A549 (cell line): ENCODE measurements around the gene PIEZO2. TPM values are rescaled to one million over a fixed set of nuclear protein-coding genes. Genes with fewer than 3 reads are reported as not detected.
"Not testable (repeated sequence)": the region's sequence is repeated elsewhere in the genome, so short reads cannot be mapped to it uniquely, and the experiment has no call there.

Experiments
- ATAC-seq, 2 experiments: fragments of 200-7000 bp in 1 of 2; fragments of >200 bp in 1 of 2; cut with Nextera tagmentation in 1 of 2; cut with Tn5 transposase in 1 of 2; 3 replicates each; pipeline versions ENCODE4 v1.8.0 to v1.9.1; 2018 to 2020; ENCODE audit warnings: mild to moderate bottlenecking in 1 of 2, moderate library complexity in 1 of 2
- CTCF ChIA-PET: fragments of 300-600 bp; sonication (Branson Sonifier 250); formaldehyde crosslinking; extraction: SDS; loops from one replicate; lab custom pipeline; 2021; ENCODE audit warnings: antibody characterized with exemption, inconsistent platforms; lab: Yijun Ruan, JAX
- POLR2A ChIA-PET: fragments of 350-600 bp; formaldehyde crosslinking; extraction: SDS; loops from one replicate; lab custom pipeline; 2021; ENCODE audit warnings: antibody characterized with exemption, inconsistent platforms; lab: Yijun Ruan, JAX
- DNase-seq, 2 experiments: peaks; one replicate each; pipeline versions ENCODE4 v3.0.0 to v3.0.0-alpha.2; 2011 to 2016; ENCODE audit warnings: low read depth in 1 of 2, low spot score in 1 of 2
- FAIRE-seq: peaks from 2 replicates; lab custom pipeline; 2011; peaks lifted over from hg19 to GRCh38; lab: Jason Lieb, UNC
- H3K27ac ChIP-seq, 2 experiments: fragments of >200 bp; sonication (Bioruptor Twin); formaldehyde crosslinking; 3 replicates each; pipeline ENCODE4 v1.5.1; 2016 to 2017
- H3K4me1 ChIP-seq: fragments of >200 bp; sonication (Bioruptor Twin); formaldehyde crosslinking; 3 replicates; pipeline ENCODE4 v1.6.1; 2016
- H3K4me2 ChIP-seq: fragments of >200 bp; sonication (Bioruptor Twin); formaldehyde crosslinking; 3 replicates; pipeline ENCODE4 v1.6.1; 2016
- H3K4me3 ChIP-seq: fragments of >200 bp; sonication (Bioruptor Twin); formaldehyde crosslinking; 3 replicates; pipeline ENCODE4 v1.5.1; 2016
- H3K9me3 ChIP-seq: fragments of >200 bp; sonication (Bioruptor Twin); formaldehyde crosslinking; 3 replicates; pipeline ENCODE4 v1.6.1; 2016
- ATOH8 ChIP-seq: fragments of 250-450 bp; sonication (Bioruptor Pico); IDR thresholded peaks from 2 replicates; pipeline ENCODE4 v1.5.0; 2020; ENCODE audit warnings: low read depth, mild to moderate bottlenecking, moderate library complexity
- BCL3 ChIP-seq: fragments of >200 bp; sonication (Bioruptor Twin); formaldehyde crosslinking; IDR thresholded peaks from 3 replicates; pipeline ENCODE4 v1.6.1; 2016
- BHLHE40 ChIP-seq: IDR thresholded peaks from 2 replicates; pipeline ENCODE4 v1.6.1; 2012; ENCODE audit warnings: low read depth, low read length, inconsistent platforms
- CBX2 ChIP-seq: fragments of 200-600 bp; sonication (generic); IDR thresholded peaks from 2 replicates; pipeline ENCODE4 v1.6.1; 2016; ENCODE audit warnings: low read depth, mild to moderate bottlenecking, borderline replicate concordance
- CBX8 ChIP-seq: fragments of 200-600 bp; sonication (generic); IDR thresholded peaks from 2 replicates; pipeline ENCODE4 v1.6.1; 2016
- CEBPB ChIP-seq, 2 experiments: fragments of >200 bp in 1 of 2; sonication (Bioruptor Twin) in 1 of 2; formaldehyde crosslinking in 1 of 2; IDR thresholded peaks; 2 replicates each; pipeline ENCODE4 v1.6.1; 2012 to 2016
- CHD2 ChIP-seq: fragments of 150-350 bp; IDR thresholded peaks from 2 replicates; pipeline ENCODE4 v1.6.1; 2014; ENCODE audit warnings: low read length; ENCODE audit not compliant: partially characterized antibody
- CTCF ChIP-seq: fragments of >200 bp; sonication (Bioruptor Twin); formaldehyde crosslinking; IDR thresholded peaks from 3 replicates; pipeline ENCODE4 v1.5.1; 2016
- ELK1 ChIP-seq: fragments of 150-350 bp; IDR thresholded peaks from 2 replicates; pipeline ENCODE4 v1.6.1; 2014; ENCODE audit warnings: low read depth, mild to moderate bottlenecking, low read length
- FOXS1 ChIP-seq: fragments of 250-450 bp; sonication (Bioruptor Pico); IDR thresholded peaks from 2 replicates; pipeline ENCODE4 v1.5.0; 2020; ENCODE audit warnings: mild to moderate bottlenecking, moderate library complexity
- HDAC2 ChIP-seq: fragments of 200-600 bp; sonication (generic); IDR thresholded peaks from 2 replicates; pipeline ENCODE4 v1.6.1; 2016
- MAFK ChIP-seq: fragments of 450-650 bp; IDR thresholded peaks from 2 replicates; pipeline ENCODE4 v1.6.1; 2014; ENCODE audit not compliant: partially characterized antibody
- NR3C1 ChIP-seq: fragments of >200 bp; sonication (Bioruptor Twin); formaldehyde crosslinking; IDR thresholded peaks from 3 replicates; pipeline ENCODE4 v1.6.1; 2017
- PHF8 ChIP-seq: fragments of 200-600 bp; sonication (generic); IDR thresholded peaks from 2 replicates; pipeline ENCODE4 v1.6.1; 2016; ENCODE audit warnings: low read depth, mild to moderate bottlenecking, antibody characterized with exemption, moderate library complexity, borderline replicate concordance
- POLR2A ChIP-seq: IDR thresholded peaks from 2 replicates; pipeline ENCODE4 v1.6.1; 2012; ENCODE audit warnings: mild to moderate bottlenecking, low read length
- RAD21 ChIP-seq, 2 experiments: fragments of >200 bp in 1 of 2; sonication (Bioruptor Twin) in 1 of 2; formaldehyde crosslinking in 1 of 2; IDR thresholded peaks in 1 of 2; conservative IDR thresholded peaks in 1 of 2; 2 replicates in 1 of 2; 3 replicates in 1 of 2; pipeline ENCODE4 v1.6.1; 2012 to 2018; ENCODE audit warnings: inconsistent platforms in 1 of 2
- RCOR1 ChIP-seq: fragments of 150-350 bp; IDR thresholded peaks from 2 replicates; pipeline ENCODE4 v1.6.1; 2014; ENCODE audit warnings: antibody characterized with exemption, low read length, low read depth
- RNF2 ChIP-seq: fragments of 200-600 bp; sonication (generic); IDR thresholded peaks from 2 replicates; pipeline ENCODE4 v1.6.1; 2016; ENCODE audit warnings: low read depth, mild to moderate bottlenecking, antibody characterized with exemption, moderate library complexity, borderline replicate concordance
- TP53 ChIP-seq: fragments of 250-450 bp; sonication (Bioruptor Pico); IDR thresholded peaks from 2 replicates; pipeline ENCODE4 v1.5.0; 2021; ENCODE audit warnings: mild to moderate bottlenecking, moderate library complexity
- WGBS: methylation state at CpG from one replicate; pipeline ENCODE4 v1.1.6; 2017; ENCODE audit errors: missing lambda C conversion rate; 5-methylcytosine and 5-hydroxymethylcytosine counted together
- polyA plus RNA-seq, 4 experiments: library from polyadenylated mRNA; depleted of rRNA in 3 of 4; stranded (reverse); fragments of >200 nt; fragmentation: RNase III in 1 of 4; extraction: RNeasy Plus Mini Kit Qiagen cat#74134 plus additional on column Dnase treatment in 1 of 4; gene quantifications; 2 replicates in 3 of 4; 3 replicates in 1 of 4; pipeline ENCODE4 v1.2.3, GENCODE V29; 2011 to 2017

PIEZO2 gene
- polyA plus RNA-seq, 2 of the 4 experiments (the other 2 are of a cell fraction) = 0.80 to 1.6 TPM

- TF ChIP-seq CBX2 = no peak
- TF ChIP-seq CTCF = no peak
- TF ChIP-seq RCOR1 = no peak
Observed at GRCh38 chr18:10923141-10923540, 226.2 kb downstream of the PIEZO2 start (continued).

GRCh38 chr18:10922712-10923111, 226.7 kb downstream of the PIEZO2 start:
- H3K4me1 ChIP-seq, FAIRE-seq, H3K27ac ChIP-seq, H3K4me3 ChIP-seq, H3K9me3 ChIP-seq, H3K4me2 ChIP-seq, ATAC-seq, POLR2A ChIA-PET, DNase-seq, CTCF ChIA-PET: not testable (repeated sequence)
- WGBS = 35% methylated on average over 1 of the region's 1 CpG

- ATAC-seq, H3K9me3 ChIP-seq, H3K4me1 ChIP-seq, POLR2A ChIA-PET, DNase-seq, FAIRE-seq, H3K4me2 ChIP-seq, H3K4me3 ChIP-seq, H3K27ac ChIP-seq, CTCF ChIA-PET: not testable (repeated sequence)
- 36% methylated on average over 6 of the region's 6 CpGs for WGBS
Observed at GRCh38 chr18:10920309-10920708, 229.1 kb downstream of the PIEZO2 start.

GRCh38 chr18:10919851-10920250, 229.5 kb downstream of the PIEZO2 start:
- Histone ChIP-seq H3K4me1 (no peaks in the 10 kb centered on the region), H3K4me2 (no peak overlapping the region), H3K4me3 (no peak overlapping the region), H3K27ac (no peak overlapping the region), H3K9me3 (no peaks in the 10 kb centered on the region)
- FAIRE-seq (no peak), ATAC-seq (no peak), DNase-seq (no peak)
- ChIA-PET CTCF (no interaction called here), POLR2A (no interaction called here)
- no peak for TF ChIP-seq BHLHE40
- TF ChIP-seq CHD2 = no peak
- no peak for TF ChIP-seq TP53 (CRISPR knock-in tag)
- TF ChIP-seq CBX8 = no peak
- TF ChIP-seq MAFK = no peak
- no peak for TF ChIP-seq HDAC2
- no peak for TF ChIP-seq BCL3
- TF ChIP-seq ELK1 = no peak
- TF ChIP-seq NR3C1 = no peak
- TF ChIP-seq RAD21 (conservative IDR thresholded peaks at IDR 0.05 in 1 of 2, IDR thresholded peaks at IDR 0.05 in 1 of 2) = no peak
- TF ChIP-seq CEBPB (IDR thresholded peaks at IDR 0.05) = no peak
- no peak for TF ChIP-seq POLR2A
- TF ChIP-seq ATOH8 (CRISPR knock-in tag) = no peak
- TF ChIP-seq RNF2 = no peak
- TF ChIP-seq FOXS1 (CRISPR knock-in tag) = no peak
- TF ChIP-seq PHF8 = no peak
- WGBS = 48% methylated on average over 2 of the region's 2 CpGs
